Adrenal gland (tissue), 12 donors: Measurements from ENCODE around the gene PSME4. TPM values are rescaled to one million over a fixed set of nuclear protein-coding genes. Genes with fewer than 3 reads are reported as not detected.

Experiments used
- DNase-seq, 7 donors: peaks; one replicate each; pipeline ENCODE4 v3.0.0-alpha.2; 2019 to 2020
- H3K27ac ChIP-seq, 5 donors: fragments of 200-600 bp; sonication (generic) in 4 of 5; 1 replicate in 3 of 5; 2 replicates in 2 of 5; pipeline versions ENCODE4 v1.5.1 to v1.8.0; 2016 to 2020; ENCODE audit warnings: mild to moderate bottlenecking in 1 of 5
- H3K27me3 ChIP-seq: fragments of 200-600 bp; 2 replicates; pipeline ENCODE4 v1.8.0; 2021
- H3K36me3 ChIP-seq, 2 donors: fragments of 200-600 bp; replicated peaks in 1 of 2; 1 replicate in 1 of 2; 2 replicates in 1 of 2; pipeline versions ENCODE4 v1.5.1 to v1.8.0; 2018 to 2022
- H3K4me1 ChIP-seq, 2 donors: fragments of 200-600 bp; replicated peaks in 1 of 2; 1 replicate in 1 of 2; 2 replicates in 1 of 2; pipeline versions ENCODE4 v1.5.1 to v1.8.0; 2018 to 2021
- H3K4me3 ChIP-seq, 4 donors: fragments of 200-600 bp; sonication (generic) in 3 of 4; one replicate each; pipeline ENCODE4 v1.5.1; 2016 to 2018
- H3K9me3 ChIP-seq, 3 donors: fragments of 200-600 bp; sonication (generic) in 1 of 3; replicated peaks in 1 of 3; 1 replicate in 2 of 3; 2 replicates in 1 of 3; pipeline versions ENCODE4 v1.5.1 to v1.8.0; 2016 to 2021
- POLR2A ChIP-seq, 2 donors: fragments of 450-650 bp; IDR thresholded peaks; one replicate each; pipeline ENCODE4 v1.6.1; 2017; ENCODE audit warnings: antibody characterized with exemption in 2 of 2, mild to moderate bottlenecking in 2 of 2, moderate library complexity in 1 of 2
- WGBS, 4 donors: extraction: QIAGEN DNeasy Blood & Tissue Kit in 2 of 4; methylation state at CpG; one replicate each; pipeline versions ENCODE4 v1.1.5 to v1.1.7; 2013 to 2017; 5-methylcytosine and 5-hydroxymethylcytosine counted together
- intact Hi-C, 2 donors: fragments of 100-400 bp; cut with DNase I; formaldehyde crosslinking; loops; one replicate each; pipeline versions ENCODE4 v1.14.1 to v1.15.0; 2022 to 2023
- polyA plus RNA-seq, 3 donors: library from polyadenylated mRNA; stranded (reverse); fragments of 200-250 nt in 2 of 3; fragments of 350-450 nt in 1 of 3; fragmentation: Illumina TruSeq in 1 of 3; extraction: RNeasy Lipid Tissue Mini Kit (QIAGEN cat#74804) in 1 of 3; gene quantifications; one replicate each; pipeline ENCODE4 v1.2.3, GENCODE V29; 2013 to 2014
- total RNA-seq, 9 donors: library from RNA; depleted of rRNA in 4 of 9; stranded (reverse); fragments of >200 nt in 4 of 9; fragments of 120-200 nt in 1 of 9; fragmentation: NEBNext Ultra II Directional in 1 of 9; extraction: Animal tissue kit (Norgen Biotek cat#: 25700) in 1 of 9; gene quantifications; one replicate each; pipeline versions ENCODE4 v1.1.0 to v1.2.4, GENCODE V29; 2013 to 2023
- TF ChIP-seq, protein P1 (sequence below), 6 experiments: fragments of 450-650 bp in 4 of 6; fragments of 200-600 bp in 2 of 6; sonication (generic) in 1 of 6; IDR thresholded peaks; 1 replicate in 5 of 6; 2 replicates in 1 of 6; pipeline versions ENCODE4 v1.5.1 to v1.8.0; 2016 to 2021; ENCODE audit warnings: antibody characterized with exemption in 6 of 6, mild to moderate bottlenecking in 2 of 6, moderate library complexity in 1 of 6
- donor health status: healthy with polysubstance abuse.
- donor health status: Bipolar disorder and iron deficiency.
- donor health status: DM: yes; HTN: yes; CAD: no.
- donor health status: DM: no; HTN: no; CAD: no.
- donor health status: DM: no; HTN: no; CAD: no.
- donor health status: DM: yes; HTN: yes; CAD: no.

The PSME4 gene
- total and polyA plus RNA-seq, 12 donors = 23.9 to 54.9 (median 41.9) TPM

DNA sequence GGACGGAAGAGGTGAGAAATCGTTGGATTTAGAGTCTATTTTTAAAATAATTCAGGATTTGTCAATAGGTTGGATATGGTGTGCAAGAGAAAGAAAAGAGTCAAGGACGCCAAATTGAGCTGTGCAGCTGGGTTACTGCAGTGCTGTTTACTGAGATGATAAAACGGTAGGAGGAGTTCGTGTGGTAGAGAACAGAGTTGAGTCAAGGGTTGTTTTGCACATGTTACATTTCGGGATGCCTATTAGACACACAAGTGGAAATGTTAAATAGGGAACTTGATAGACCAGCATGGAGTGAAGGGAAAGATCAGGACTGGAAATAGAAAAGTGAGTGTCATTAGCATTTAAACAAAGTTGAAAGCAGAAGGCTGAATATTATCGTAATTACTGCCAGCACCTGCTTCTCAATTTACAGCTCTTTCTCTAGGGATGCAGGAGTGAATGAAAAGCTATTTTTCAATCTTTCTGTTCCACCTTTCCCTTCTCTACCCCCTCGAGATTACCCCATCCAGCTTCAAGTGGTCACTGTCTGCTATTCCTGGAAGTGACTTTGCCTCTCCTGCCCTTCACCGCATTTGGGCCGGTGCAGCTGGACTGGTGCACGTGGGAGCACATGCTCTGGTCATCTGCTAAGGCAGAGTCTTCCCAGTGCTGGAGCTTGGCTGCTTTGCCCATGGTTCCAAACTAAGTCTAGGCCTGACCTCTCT, 141.4 kb downstream of the PSME4 start:
- Histone ChIP-seq H3K36me3 (no peaks in the 10 kb centered on the region), H3K27me3 (no peaks in the 10 kb centered on the region), H3K4me3 (no peak overlapping the region), H3K9me3 (no peaks in the 10 kb centered on the region), H3K27ac (no peak overlapping the region), H3K4me1 (peaks cover 11 to 16% of the 10 kb centered on the region in 2 donors)
- intact Hi-C loops = no loop called here
- no peak for TF ChIP-seq POLR2A (IDR thresholded peaks at IDR 0.05)
- TF ChIP-seq, protein P1, sequence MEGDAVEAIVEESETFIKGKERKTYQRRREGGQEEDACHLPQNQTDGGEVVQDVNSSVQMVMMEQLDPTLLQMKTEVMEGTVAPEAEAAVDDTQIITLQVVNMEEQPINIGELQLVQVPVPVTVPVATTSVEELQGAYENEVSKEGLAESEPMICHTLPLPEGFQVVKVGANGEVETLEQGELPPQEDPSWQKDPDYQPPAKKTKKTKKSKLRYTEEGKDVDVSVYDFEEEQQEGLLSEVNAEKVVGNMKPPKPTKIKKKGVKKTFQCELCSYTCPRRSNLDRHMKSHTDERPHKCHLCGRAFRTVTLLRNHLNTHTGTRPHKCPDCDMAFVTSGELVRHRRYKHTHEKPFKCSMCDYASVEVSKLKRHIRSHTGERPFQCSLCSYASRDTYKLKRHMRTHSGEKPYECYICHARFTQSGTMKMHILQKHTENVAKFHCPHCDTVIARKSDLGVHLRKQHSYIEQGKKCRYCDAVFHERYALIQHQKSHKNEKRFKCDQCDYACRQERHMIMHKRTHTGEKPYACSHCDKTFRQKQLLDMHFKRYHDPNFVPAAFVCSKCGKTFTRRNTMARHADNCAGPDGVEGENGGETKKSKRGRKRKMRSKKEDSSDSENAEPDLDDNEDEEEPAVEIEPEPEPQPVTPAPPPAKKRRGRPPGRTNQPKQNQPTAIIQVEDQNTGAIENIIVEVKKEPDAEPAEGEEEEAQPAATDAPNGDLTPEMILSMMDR (IDR thresholded peaks at IDR 0.05) = no peak
- WGBS, 4 donors = 83 to 85% (median 83%) methylated on average over 11 of the region's 11 CpGs
- no peak for DNase-seq

DNA sequence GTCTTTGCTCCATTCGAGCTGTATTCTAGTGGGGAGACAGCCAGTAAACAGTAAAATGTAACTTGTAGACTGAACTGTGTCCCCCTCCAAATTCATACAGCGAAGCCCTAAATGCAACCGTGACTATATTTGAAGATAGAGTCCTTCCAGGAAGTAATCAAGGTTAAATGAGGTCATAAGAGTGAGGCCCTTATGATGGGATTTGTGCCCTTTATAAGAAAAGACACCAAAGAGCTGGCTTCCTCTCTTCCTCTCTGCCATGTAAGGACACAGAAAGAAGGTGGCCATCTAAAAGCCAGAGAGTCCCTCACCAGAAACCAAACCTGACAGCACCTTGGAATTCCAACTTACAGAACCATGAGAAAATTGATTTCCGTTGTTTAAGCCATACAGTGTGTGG, 142.5 kb downstream of the PSME4 start:
- peaks cover 11 to 16% of the 10 kb centered on the region in 2 donors for H3K4me1 ChIP-seq
- H3K36me3 ChIP-seq = no peaks in the 10 kb centered on the region
- intact Hi-C loops = no loop called here
- peak overlapping the region in 1 of 5 donors; percentile 11 for H3K27ac ChIP-seq
- no peak overlapping the region for H3K4me3 ChIP-seq
- no peaks in the 10 kb centered on the region for H3K9me3 ChIP-seq
- TF ChIP-seq, protein P1 (IDR thresholded peaks at IDR 0.05) = no peak
- TF ChIP-seq POLR2A (IDR thresholded peaks at IDR 0.05) = no peak
- 83 to 98% (median 93%) methylated on average over 3 to 4 of the region's 4 CpGs for WGBS, 4 donors
- H3K27me3 ChIP-seq = no peaks in the 10 kb centered on the region
- no peak for DNase-seq

DNA sequence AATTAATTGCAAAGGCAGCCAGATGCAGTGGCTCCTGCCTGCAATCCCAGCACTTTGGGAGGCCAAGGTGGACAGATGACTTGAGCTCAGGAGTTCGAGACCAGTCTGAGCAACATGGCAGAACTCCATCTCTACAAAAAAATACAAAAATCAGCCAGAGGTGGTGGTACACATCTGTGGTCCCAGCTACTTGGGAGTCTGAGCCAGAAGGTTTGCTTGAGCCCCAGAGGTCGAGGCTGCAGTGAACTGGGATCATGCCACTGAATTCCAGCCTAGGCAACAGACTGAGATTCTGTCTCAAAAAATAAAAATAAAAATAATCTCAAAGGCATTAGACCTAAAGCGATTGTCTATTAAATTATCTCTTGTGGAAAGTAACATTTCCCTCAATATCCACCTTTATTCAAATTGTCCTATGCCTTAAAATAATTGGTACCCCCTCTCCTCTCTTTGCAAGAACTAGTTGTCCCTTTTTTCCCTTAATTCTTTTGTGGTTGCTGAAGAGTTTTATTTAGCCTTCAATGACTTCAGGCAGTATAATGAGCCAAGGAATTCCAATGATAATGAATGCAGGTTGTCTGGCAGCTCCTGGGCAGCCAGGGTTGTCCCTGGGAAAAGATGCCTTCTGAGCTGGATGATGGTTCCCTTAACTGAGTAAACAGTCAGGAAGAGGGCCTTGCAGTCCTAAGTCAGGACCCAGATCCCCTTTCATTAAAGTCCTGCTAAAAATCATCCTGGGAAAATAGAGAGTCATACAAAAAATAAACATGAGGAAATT, 143.2 kb downstream of the PSME4 start:
- H3K27me3 ChIP-seq = no peaks in the 10 kb centered on the region
- WGBS, 4 donors = 84 to 92% (median 89%) methylated on average over 3 of the region's 3 CpGs
- H3K4me3 ChIP-seq = no peak overlapping the region
- H3K27ac ChIP-seq = peak overlapping the region in 2 of 5 donors; percentile 42 to 52
- intact Hi-C loops = no loop called here
- H3K4me1 ChIP-seq = peaks cover 11 to 16% of the 10 kb centered on the region in 2 donors
- TF ChIP-seq, protein P1 (IDR thresholded peaks at IDR 0.05) = no peak
- H3K9me3 ChIP-seq = no peaks in the 10 kb centered on the region
- DNase-seq = no peak
- no peaks in the 10 kb centered on the region for H3K36me3 ChIP-seq

DNA sequence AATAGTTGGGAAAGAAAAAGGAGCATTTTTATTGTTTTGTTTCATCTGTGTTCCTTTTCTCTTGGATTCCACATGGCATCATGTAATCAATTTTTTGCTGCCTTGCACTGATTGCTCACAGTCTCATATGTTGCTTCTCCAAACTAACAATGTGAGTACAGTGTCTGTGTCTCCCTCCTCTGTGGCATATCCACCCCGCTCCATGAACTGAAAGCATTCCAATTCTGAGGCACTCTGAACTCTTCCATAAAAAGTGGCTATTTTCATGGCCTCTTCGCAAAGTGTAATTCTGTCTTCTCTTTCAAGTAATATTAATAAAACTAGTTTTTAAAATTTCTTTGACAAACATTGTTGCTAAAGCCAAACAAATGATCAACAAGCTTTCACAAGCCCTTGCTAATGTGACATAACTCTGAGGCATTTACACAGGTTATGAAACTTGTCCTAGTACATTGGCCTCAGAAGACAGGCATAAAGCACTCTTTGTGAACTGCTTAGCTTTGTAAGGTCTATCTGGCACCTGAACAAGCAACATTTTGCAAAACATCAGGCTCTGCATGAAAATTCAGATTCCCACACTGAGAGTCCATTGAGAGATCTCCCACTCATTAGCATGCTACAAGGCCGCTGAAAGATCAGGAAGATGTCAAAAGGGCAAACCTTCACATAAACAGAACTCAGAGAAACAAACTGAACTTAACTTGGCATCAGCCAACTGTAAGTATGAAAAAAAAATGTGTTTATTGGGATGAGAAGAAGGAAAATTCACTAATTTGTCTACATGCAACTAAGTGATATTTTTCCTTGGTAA, 144.0 kb downstream of the PSME4 start:
- intact Hi-C loops = no loop called here
- Histone ChIP-seq H3K36me3 (no peaks in the 10 kb centered on the region), H3K9me3 (no peaks in the 10 kb centered on the region), H3K27me3 (no peaks in the 10 kb centered on the region), H3K27ac (peak overlapping the region in 2 of 5 donors; percentile 42 to 52), H3K4me1 (peaks cover 11 to 16% of the 10 kb centered on the region in 2 donors), H3K4me3 (no peak overlapping the region)
- DNase-seq = peak in 1 of 7 donors; percentile 32
- 49 to 61% (median 55%) methylated on average over 2 to 3 of the region's 3 CpGs for WGBS, 4 donors
- TF ChIP-seq POLR2A (IDR thresholded peaks at IDR 0.05) = no peak
